ENCODE measurements around the gene TBC1D2B.

Gene TBC1D2B

GRCh38 chr15:78071383-78071782 is 6.1 kb downstream of the TBC1D2B start:
- no peak for DNase-seq

GRCh38 chr15:78070049-78070700 is 7.3 kb downstream of the TBC1D2B start:
- DNase-seq: peak; percentile 42

- no peak for DNase-seq
These were observed 8.0 kb downstream of the TBC1D2B start for GRCh38 chr15:78069462-78070029.

- DNase-seq: no peak
These were observed 8.5 kb downstream of the TBC1D2B start for GRCh38 chr15:78069052-78069414.

GRCh38 chr15:78067328-78068228 is 9.9 kb downstream of the TBC1D2B start:
- no peak for DNase-seq

- DNase-seq: no peak
These were observed 11.3 kb downstream of the TBC1D2B start for GRCh38 chr15:78065973-78066946.

GRCh38 chr15:78065284-78065872 is 12.1 kb downstream of the TBC1D2B start:
- no peak for DNase-seq

- DNase-seq: no peak
These were observed 13.0 kb downstream of the TBC1D2B start for GRCh38 chr15:78064544-78064943.

GRCh38 chr15:78063970-78064385 is 13.5 kb downstream of the TBC1D2B start:
- no peak for DNase-seq

GRCh38 chr15:78063217-78063616 is 14.3 kb downstream of the TBC1D2B start:
- no peak for DNase-seq

GRCh38 chr15:78061963-78062427 is 15.5 kb downstream of the TBC1D2B start:
- peak; percentile 28 for DNase-seq

GRCh38 chr15:78060232-78060631 is 17.3 kb downstream of the TBC1D2B start:
- DNase-seq: no peak

- no peak for DNase-seq
These were observed 18.2 kb downstream of the TBC1D2B start for GRCh38 chr15:78059110-78059839.

- DNase-seq: no peak
These were observed 19.0 kb downstream of the TBC1D2B start for GRCh38 chr15:78058401-78058935.

- no peak for DNase-seq
These were observed 19.7 kb downstream of the TBC1D2B start for GRCh38 chr15:78057803-78058202.

- DNase-seq: peak; percentile 32
These were observed 20.7 kb downstream of the TBC1D2B start for GRCh38 chr15:78056714-78057269.

- DNase-seq: no peak
These were observed 21.4 kb downstream of the TBC1D2B start for GRCh38 chr15:78055919-78056713.

GRCh38 chr15:78054966-78055365 is 22.5 kb downstream of the TBC1D2B start:
- DNase-seq: peak; percentile 57

- DNase-seq: no peak
These were observed 23.0 kb downstream of the TBC1D2B start for GRCh38 chr15:78054518-78054917.

- no peak for DNase-seq
These were observed 25.0 kb downstream of the TBC1D2B start for GRCh38 chr15:78052545-78052944.
